GM23338 (cell line): ENCODE data around the gene CCRL2. TPM values are rescaled to one million over a fixed set of nuclear protein-coding genes. Genes with fewer than 3 reads are reported as not detected.

ENCODE experiments used
- ATAC-seq: fragments of 200-7000 bp; cut with Tn5 transposase; 3 replicates; pipeline ENCODE4 v1.9.1; 2020
- DNase-seq: peaks from one replicate; pipeline ENCODE4 v3.0.0-alpha.2; 2015; ENCODE audit warnings: low spot score
- H2AFZ ChIP-seq: fragments of 200-600 bp; sonication (generic); 2 replicates; pipeline ENCODE4 v1.8.0; 2016; ENCODE audit warnings: antibody characterized with exemption, mild to moderate bottlenecking, moderate library complexity
- H3F3A ChIP-seq: fragments of 200-600 bp; sonication (generic); replicated peaks from 2 replicates; pipeline ENCODE4 v1.8.0; 2017; ENCODE audit warnings: antibody characterized with exemption, mixed run types, low read depth
- H3K27ac ChIP-seq: fragments of 200-600 bp; sonication (generic); 2 replicates; pipeline ENCODE4 v1.6.1; 2016; ENCODE audit warnings: low read depth
- H3K27me3 ChIP-seq: fragments of 200-600 bp; sonication (generic); 2 replicates; pipeline ENCODE4 v1.8.0; 2016; ENCODE audit warnings: mild to moderate bottlenecking, mixed run types, moderate library complexity; ENCODE audit not compliant: insufficient read depth
- H3K36me3 ChIP-seq: fragments of 200-600 bp; sonication (generic); 2 replicates; pipeline ENCODE4 v1.8.0; 2016; ENCODE audit warnings: mild to moderate bottlenecking; ENCODE audit not compliant: insufficient read depth
- H3K4me1 ChIP-seq: fragments of 200-600 bp; sonication (generic); 2 replicates; pipeline ENCODE4 v1.8.0; 2016; ENCODE audit warnings: mild to moderate bottlenecking, moderate library complexity; ENCODE audit not compliant: insufficient read depth
- H3K4me2 ChIP-seq: fragments of 200-600 bp; sonication (generic); 2 replicates; pipeline ENCODE4 v1.7.1; 2017; ENCODE audit warnings: mixed run types
- H3K4me3 ChIP-seq: fragments of 200-600 bp; sonication (generic); 2 replicates; pipeline ENCODE4 v1.6.1; 2016; ENCODE audit warnings: mixed run types
- H3K79me2 ChIP-seq: fragments of 200-600 bp; sonication (generic); replicated peaks from 2 replicates; pipeline ENCODE4 v1.8.0; 2017; ENCODE audit warnings: mild to moderate bottlenecking; ENCODE audit not compliant: insufficient read depth
- H3K9me2 ChIP-seq: fragments of 200-600 bp; sonication (generic); 2 replicates; pipeline ENCODE4 v1.8.0; 2017; ENCODE audit not compliant: insufficient read depth
- H4K20me1 ChIP-seq: fragments of 200-600 bp; sonication (generic); replicated peaks from 2 replicates; pipeline ENCODE4 v1.8.0; 2017; ENCODE audit warnings: mild to moderate bottlenecking; ENCODE audit not compliant: insufficient read depth
- H3K27ac Mint-ChIP-seq: 2 replicates; pipeline ENCODE4 v1.8.0; 2020; ENCODE audit warnings: inconsistent platforms, mild to moderate bottlenecking, moderate library complexity, mixed read lengths
- H3K27me3 Mint-ChIP-seq: 3 replicates; pipeline ENCODE4 v1.8.0; 2022; ENCODE audit warnings: low read depth, mild to moderate bottlenecking, moderate library complexity, mixed read lengths, inconsistent platforms; ENCODE audit not compliant: insufficient read depth, poor library complexity
- H3K36me3 Mint-ChIP-seq: 3 replicates; pipeline ENCODE4 v1.8.0; 2021; ENCODE audit warnings: low read depth, mild to moderate bottlenecking, inconsistent platforms, moderate library complexity, mixed read lengths
- H3K4me1 Mint-ChIP-seq: 3 replicates; pipeline ENCODE4 v1.8.0; 2020; ENCODE audit warnings: mild to moderate bottlenecking, inconsistent platforms, mixed read lengths
- H3K4me3 Mint-ChIP-seq: 3 replicates; pipeline ENCODE4 v1.8.0; 2021; ENCODE audit warnings: moderate library complexity, mild to moderate bottlenecking, inconsistent platforms, mixed read lengths
- H3K9me3 Mint-ChIP-seq: 3 replicates; pipeline ENCODE4 v1.8.0; 2020; ENCODE audit warnings: moderate library complexity, mild to moderate bottlenecking, inconsistent platforms, mixed read lengths
- CREB1 ChIP-seq: fragments of 250-450 bp; sonication (Bioruptor Pico); IDR thresholded peaks from 2 replicates; pipeline ENCODE4 v1.5.0; 2020; ENCODE audit warnings: low read depth, mild to moderate bottlenecking, moderate library complexity
- CTCF ChIP-seq, 2 experiments: fragments of 200-600 bp in 1 of 2; sonication (generic) in 1 of 2; conservative IDR thresholded peaks; 2 replicates each; pipeline versions ENCODE4 v1.5.1 to v1.6.1; 2016 to 2017; ENCODE audit warnings: antibody characterized with exemption in 2 of 2, low read depth in 2 of 2, mild to moderate bottlenecking in 2 of 2, moderate library complexity in 1 of 2
- ETS1 ChIP-seq: IDR thresholded peaks from 2 replicates; pipeline ENCODE4 v1.6.1; 2016; ENCODE audit warnings: antibody characterized with exemption
- EZH2 ChIP-seq: fragments of 200-600 bp; sonication (generic); IDR thresholded peaks from one replicate; pipeline ENCODE4 v1.8.0; 2017; ENCODE audit warnings: antibody characterized with exemption, mild to moderate bottlenecking, low read depth; ENCODE audit not compliant: unreplicated experiment
- EZH2phosphoT487 ChIP-seq: fragments of 200-600 bp; sonication (generic); IDR thresholded peaks from one replicate; pipeline ENCODE4 v1.8.1; 2018; ENCODE audit warnings: antibody characterized with exemption; ENCODE audit not compliant: unreplicated experiment
- JUNB ChIP-seq: IDR thresholded peaks from one replicate; pipeline ENCODE4 v1.6.1; 2016; ENCODE audit warnings: antibody characterized with exemption; ENCODE audit not compliant: unreplicated experiment
- NANOG ChIP-seq: IDR thresholded peaks from 2 replicates; pipeline ENCODE4 v1.6.1; 2016; ENCODE audit warnings: antibody characterized with exemption, borderline replicate concordance
- POLR2AphosphoS5 ChIP-seq: IDR thresholded peaks from 2 replicates; pipeline ENCODE4 v1.6.1; 2016; ENCODE audit warnings: antibody characterized with exemption, low read depth
- REST ChIP-seq: IDR thresholded peaks from one replicate; pipeline ENCODE4 v1.6.1; 2018; ENCODE audit warnings: antibody characterized with exemption; ENCODE audit not compliant: unreplicated experiment
- STAT1 ChIP-seq: IDR thresholded peaks from one replicate; pipeline ENCODE4 v1.6.1; 2016; ENCODE audit warnings: antibody characterized with exemption; ENCODE audit not compliant: unreplicated experiment
- ZNF114 ChIP-seq: fragments of 250-450 bp; sonication (Bioruptor Pico); IDR thresholded peaks from 2 replicates; pipeline ENCODE4 v1.5.0; 2020; ENCODE audit warnings: mild to moderate bottlenecking, moderate library complexity
- ZNF331 ChIP-seq: fragments of 250-450 bp; sonication (Bioruptor Pico); IDR thresholded peaks from 2 replicates; pipeline ENCODE4 v1.5.0; 2020; ENCODE audit warnings: low read depth, mild to moderate bottlenecking, moderate library complexity
- polyA plus RNA-seq: library from polyadenylated mRNA; unstranded; fragments of >200 nt; fragmentation: Nextera tagmentation; extraction: Ambion mirVana; gene quantifications from 2 replicates; pipeline ENCODE4 v1.2.1, GENCODE V29; 2016
- total RNA-seq: library from RNA; depleted of rRNA; stranded (reverse); fragments of >200 nt; shearing (Covaris generic); gene quantifications from 2 replicates; pipeline ENCODE4 v1.2.3, GENCODE V29; 2014

The CCRL2 gene
- total and polyA plus RNA-seq, 2 experiments from 2014 or later, result not detected

GRCh38 chr3:46365737-46366524, 41.1 kb upstream of the CCRL2 start:
- Mint-ChIP-seq H3K4me1 (no peaks in the 10 kb centered on the region), H3K27me3 (peaks cover 2% of the 10 kb centered on the region), H3K27ac (no peak overlapping the region), H3K4me3 (no peak overlapping the region), H3K36me3 (no peaks in the 10 kb centered on the region), H3K9me3 (no peaks in the 10 kb centered on the region)
- H3F3A ChIP-seq, result no peaks in the 10 kb centered on the region
- H3K79me2 ChIP-seq, result no peaks in the 10 kb centered on the region
- H4K20me1 ChIP-seq, result no peaks in the 10 kb centered on the region
- ATAC-seq (no peak), DNase-seq (no peak)
- no peak overlapping the region for H3K27ac ChIP-seq
- no peak overlapping the region for H2AFZ ChIP-seq
- TF ChIP-seq CTCF (conservative IDR thresholded peaks at IDR 0.05; ENCODE audit: low read depth in 2 of 2), result no peak
- TF ChIP-seq CREB1 (CRISPR knock-in tag), result no peak
- TF ChIP-seq ZNF331 (CRISPR knock-in tag), result no peak
- no peak for TF ChIP-seq ZNF114 (CRISPR knock-in tag)
- TF ChIP-seq NANOG, result no peak
- no peak for TF ChIP-seq EZH2phosphoT487
- no peak for TF ChIP-seq STAT1
- no peak for TF ChIP-seq JUNB
- no peak for TF ChIP-seq REST
- TF ChIP-seq POLR2AphosphoS5, result no peak
- TF ChIP-seq EZH2, result no peak
- no peak for TF ChIP-seq ETS1
- no peaks in the 10 kb centered on the region for H3K27me3 ChIP-seq
- no peaks in the 10 kb centered on the region for H3K4me1 ChIP-seq
- no peak overlapping the region for H3K4me3 ChIP-seq
- no peaks in the 10 kb centered on the region for H3K36me3 ChIP-seq
- peaks cover 3% of the 10 kb centered on the region; the same call in 1 of the 2 replicates for H3K9me2 ChIP-seq
- no peak overlapping the region for H3K4me2 ChIP-seq
